ENCODE results near the gene ABCC4. TPM values are rescaled to one million over a fixed set of nuclear protein-coding genes. Genes with fewer than 3 reads are reported as not detected.

The ABCC4 gene
- total RNA-seq, 2 donors from 2014 or later: 11.4 to 14.7 TPM

GRCh38 chr13:95233026-95233635 lies 68.1 kb downstream of the ABCC4 start:
- Histone ChIP-seq H3K27ac (no peak overlapping the region), H3K27me3 (no peaks in the 10 kb centered on the region), H3K4me1 (no peaks in the 10 kb centered on the region), H3K9ac (ENCODE audit: low read depth in 2 of 2, low read length in 2 of 2) (no peak overlapping the region), H3K4me3 (no peak overlapping the region), H3K9me3 (no peaks in the 10 kb centered on the region), H3K36me3 (no peaks in the 10 kb centered on the region)
- intact Hi-C loops (cut with DNase I): no loop called here
- no peak for DNase-seq
- TF ChIP-seq, protein P1, sequence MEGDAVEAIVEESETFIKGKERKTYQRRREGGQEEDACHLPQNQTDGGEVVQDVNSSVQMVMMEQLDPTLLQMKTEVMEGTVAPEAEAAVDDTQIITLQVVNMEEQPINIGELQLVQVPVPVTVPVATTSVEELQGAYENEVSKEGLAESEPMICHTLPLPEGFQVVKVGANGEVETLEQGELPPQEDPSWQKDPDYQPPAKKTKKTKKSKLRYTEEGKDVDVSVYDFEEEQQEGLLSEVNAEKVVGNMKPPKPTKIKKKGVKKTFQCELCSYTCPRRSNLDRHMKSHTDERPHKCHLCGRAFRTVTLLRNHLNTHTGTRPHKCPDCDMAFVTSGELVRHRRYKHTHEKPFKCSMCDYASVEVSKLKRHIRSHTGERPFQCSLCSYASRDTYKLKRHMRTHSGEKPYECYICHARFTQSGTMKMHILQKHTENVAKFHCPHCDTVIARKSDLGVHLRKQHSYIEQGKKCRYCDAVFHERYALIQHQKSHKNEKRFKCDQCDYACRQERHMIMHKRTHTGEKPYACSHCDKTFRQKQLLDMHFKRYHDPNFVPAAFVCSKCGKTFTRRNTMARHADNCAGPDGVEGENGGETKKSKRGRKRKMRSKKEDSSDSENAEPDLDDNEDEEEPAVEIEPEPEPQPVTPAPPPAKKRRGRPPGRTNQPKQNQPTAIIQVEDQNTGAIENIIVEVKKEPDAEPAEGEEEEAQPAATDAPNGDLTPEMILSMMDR (IDR thresholded peaks at IDR 0.05): no peak

GRCh38 chr13:95231393-95231792 lies 69.9 kb downstream of the ABCC4 start:
- no peaks in the 10 kb centered on the region for H3K36me3 ChIP-seq

GRCh38 chr13:95229855-95230254 lies 71.4 kb downstream of the ABCC4 start:
- Histone ChIP-seq H3K4me3 (no peak overlapping the region), H3K36me3 (no peaks in the 10 kb centered on the region), H3K4me1 (no peaks in the 10 kb centered on the region), H3K27ac (no peak overlapping the region), H3K27me3 (no peaks in the 10 kb centered on the region), H3K9ac (ENCODE audit: low read depth in 2 of 2, low read length in 2 of 2) (no peak overlapping the region), H3K9me3 (no peaks in the 10 kb centered on the region)
- TF ChIP-seq, protein P1 (IDR thresholded peaks at IDR 0.05): no peak
- intact Hi-C loops (cut with DNase I): no loop called here
- no peak for DNase-seq

More at GRCh38 chr13:95231393-95231792, 69.9 kb downstream of the ABCC4 start:
- Histone ChIP-seq H3K27ac (no peak overlapping the region), H3K27me3 (no peaks in the 10 kb centered on the region), H3K4me1 (no peaks in the 10 kb centered on the region), H3K9me3 (no peaks in the 10 kb centered on the region), H3K4me3 (no peak overlapping the region), H3K9ac (ENCODE audit: low read depth in 2 of 2, low read length in 2 of 2) (no peak overlapping the region)
- intact Hi-C loops (cut with DNase I): no loop called here
- TF ChIP-seq, protein P1 (IDR thresholded peaks at IDR 0.05): no peak
- DNase-seq: no peak

GRCh38 chr13:95228130-95228529 lies 73.1 kb downstream of the ABCC4 start:
- Histone ChIP-seq H3K9ac (ENCODE audit: low read depth in 2 of 2, low read length in 2 of 2) (no peak overlapping the region), H3K27ac (no peak overlapping the region), H3K4me1 (no peaks in the 10 kb centered on the region), H3K36me3 (no peaks in the 10 kb centered on the region), H3K4me3 (no peak overlapping the region), H3K27me3 (no peaks in the 10 kb centered on the region), H3K9me3 (no peaks in the 10 kb centered on the region)
- intact Hi-C loops (cut with DNase I): no loop called here
- TF ChIP-seq, protein P1 (IDR thresholded peaks at IDR 0.05): no peak
- no peak for DNase-seq

DNA sequence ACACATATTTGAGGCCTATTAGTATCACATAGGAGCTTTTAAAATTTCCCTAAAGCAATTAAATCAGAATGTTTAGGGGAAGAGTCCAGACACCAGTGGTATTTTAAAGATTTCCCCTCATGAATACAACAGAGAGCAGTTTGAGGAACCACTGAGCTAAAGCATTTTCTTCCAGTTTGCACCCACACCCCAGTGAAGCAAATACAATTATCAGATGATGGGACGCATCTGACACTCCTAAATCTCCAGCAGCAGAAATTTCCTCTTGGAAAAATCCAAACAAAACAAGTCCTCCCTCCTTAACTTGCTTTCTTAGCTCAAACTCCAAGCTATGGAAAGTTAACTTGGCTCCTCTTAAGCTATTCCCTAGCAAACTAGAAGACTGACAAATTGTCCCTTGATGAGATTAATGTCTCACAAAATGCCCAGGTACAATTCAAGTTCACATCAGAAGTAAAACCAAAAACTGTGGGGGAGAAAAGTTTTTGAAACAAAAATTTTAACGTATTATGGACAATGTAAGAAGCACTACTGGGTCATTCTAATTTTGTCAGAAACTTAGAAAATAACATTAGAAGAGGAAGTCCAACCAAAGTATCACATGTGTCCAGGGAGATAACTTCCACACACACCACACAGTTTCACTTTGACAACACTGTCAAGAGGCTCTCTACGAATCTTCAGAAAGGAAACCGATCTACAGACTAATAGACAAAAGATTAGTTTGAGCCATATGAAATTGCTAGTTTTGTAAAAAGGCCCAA lies 74.1 kb downstream of the ABCC4 start:
- H3K36me3 ChIP-seq: no peaks in the 10 kb centered on the region
- TF ChIP-seq, protein P1 (IDR thresholded peaks at IDR 0.05): no peak

More for the DNA sequence above, 74.1 kb downstream of the ABCC4 start:
- Histone ChIP-seq H3K4me3 (no peak overlapping the region), H3K9ac (ENCODE audit: low read depth in 2 of 2, low read length in 2 of 2) (no peak overlapping the region), H3K27me3 (no peaks in the 10 kb centered on the region), H3K4me1 (no peaks in the 10 kb centered on the region), H3K9me3 (no peaks in the 10 kb centered on the region), H3K27ac (peak overlapping the region; percentile 47)
- intact Hi-C loops (cut with DNase I): no loop called here
- no peak for DNase-seq
